HepG2 (cell line): Measurements from ENCODE around the gene ODAD4. TPM values are rescaled to one million over a fixed set of nuclear protein-coding genes. Genes with fewer than 3 reads are reported as not detected.
A peak's percentile ranks its signal among the peaks of the same experiment; 100 is the strongest.

Experiments
- ATAC-seq: fragments of 200-7000 bp; cut with Tn5 transposase; 3 replicates; pipeline ENCODE4 v1.9.1; 2020; ENCODE audit warnings: mild to moderate bottlenecking, moderate library complexity
- BruUV-seq: library from RNA; stranded (reverse); fragments of 400-500 nt; replicated peaks from 2 replicates; lab custom pipeline; 2021; lab: Mats Ljungman, UMichigan
- CTCF ChIA-PET: fragments of 300-600 bp; formaldehyde crosslinking; extraction: SDS; loops from one replicate; lab custom pipeline; 2021; ENCODE audit warnings: low total read pairs, inconsistent platforms, low intra/inter-chr PET ratio; lab: Yijun Ruan, JAX
- POLR2A ChIA-PET: fragments of 350-600 bp; sonication (Branson Sonifier 250); formaldehyde crosslinking; loops from one replicate; lab custom pipeline; 2020; ENCODE audit warnings: antibody characterized with exemption, inconsistent platforms; lab: Yijun Ruan, JAX
- DNase-seq: peaks from one replicate; pipeline ENCODE4 v3.0.0-alpha.2; 2015; ENCODE audit warnings: low spot score
- FAIRE-seq: peaks from 3 replicates; lab custom pipeline; 2011; peaks lifted over from hg19 to GRCh38; lab: Jason Lieb, UNC
- H2AFZ ChIP-seq: one replicate; pipeline ENCODE4 v1.6.1; 2011; ENCODE audit warnings: low read length, inconsistent platforms
- H3K27ac ChIP-seq: fragments of 300-600 bp; 3 replicates; pipeline ENCODE4 v1.8.0; 2011; ENCODE audit warnings: mixed run types, mild to moderate bottlenecking, mixed read lengths, low read length, inconsistent platforms; ENCODE audit not compliant: insufficient read depth; ENCODE audit errors: extremely low read length
- H3K27me3 ChIP-seq, 2 experiments: fragments of 200-600 bp in 1 of 2; 2 replicates in 1 of 2; 3 replicates in 1 of 2; pipeline versions ENCODE4 v1.6.0 to v1.8.0; 2011; ENCODE audit warnings: low read length in 2 of 2, mild to moderate bottlenecking in 2 of 2, moderate library complexity in 2 of 2, inconsistent platforms in 1 of 2; ENCODE audit not compliant: insufficient read depth in 2 of 2, control insufficient read depth in 1 of 2
- H3K36me3 ChIP-seq, 2 experiments: fragments of 200-600 bp in 1 of 2; replicated peaks in 1 of 2; 2 replicates in 1 of 2; 3 replicates in 1 of 2; pipeline versions ENCODE4 v1.5.1 to v1.8.0; 2011; ENCODE audit warnings: low read length in 2 of 2, inconsistent platforms in 1 of 2; ENCODE audit not compliant: insufficient read depth in 2 of 2, control insufficient read depth in 1 of 2
- H3K4me1 ChIP-seq: 2 replicates; pipeline ENCODE4 v1.5.1; 2012; ENCODE audit warnings: low read length, inconsistent platforms; ENCODE audit not compliant: insufficient read depth
- H3K4me2 ChIP-seq: 2 replicates; pipeline ENCODE4 v1.6.0; 2011; ENCODE audit warnings: low read depth, low read length, inconsistent platforms
- H3K4me3 ChIP-seq, 3 experiments: fragments of 200-600 bp in 1 of 3; sonication (generic), shearing (Covaris generic) in 1 of 3; replicated peaks in 1 of 3; 2 replicates each; pipeline ENCODE4 v1.5.1; 2011 to 2016; ENCODE audit warnings: low read length in 3 of 3, inconsistent platforms in 2 of 3, low read depth in 2 of 3, mild to moderate bottlenecking in 2 of 3, control low read depth in 1 of 3, mixed read lengths in 1 of 3; ENCODE audit not compliant: insufficient read depth in 1 of 3
- H3K79me2 ChIP-seq: one replicate; pipeline ENCODE4 v1.6.1; 2011; ENCODE audit warnings: low read length, inconsistent platforms; ENCODE audit not compliant: insufficient read depth
- H3K9ac ChIP-seq: 2 replicates; pipeline ENCODE4 v1.6.0; 2011; ENCODE audit warnings: mild to moderate bottlenecking, low read depth, low read length, inconsistent platforms; ENCODE audit not compliant: insufficient read depth
- H3K9me3 ChIP-seq: 2 replicates; pipeline ENCODE4 v1.5.1; 2012; ENCODE audit warnings: mild to moderate bottlenecking, low read length
- H4K20me1 ChIP-seq: 2 replicates; pipeline ENCODE4 v1.6.0; 2011; ENCODE audit warnings: inconsistent platforms, mild to moderate bottlenecking, low read length, moderate library complexity; ENCODE audit not compliant: insufficient read depth
- HDAC6 ChIP-seq: fragments of 200-600 bp; sonication (generic); IDR thresholded peaks from 2 replicates; pipeline ENCODE4 v1.7.0; 2017; ENCODE audit warnings: mild to moderate bottlenecking, antibody characterized with exemption, low read length, low read depth
- HNRNPK ChIP-seq: fragments of 200-400 bp; formaldehyde crosslinking; IDR thresholded peaks from 2 replicates; pipeline ENCODE4 v1.6.1; 2018; ENCODE audit warnings: low read length, low read depth, moderate library complexity, mild to moderate bottlenecking; ENCODE audit not compliant: poor library complexity, severe bottlenecking
- MYC ChIP-seq: sonication (generic); formaldehyde crosslinking; IDR thresholded peaks from 2 replicates; pipeline ENCODE4 v1.9.0; 2021; ENCODE audit warnings: missing genetic modification reagents, borderline replicate concordance
- PCBP1 ChIP-seq: fragments of 200-400 bp; formaldehyde crosslinking; IDR thresholded peaks from 2 replicates; pipeline ENCODE4 v1.6.1; 2017; ENCODE audit warnings: mild to moderate bottlenecking, low read depth, low read length, borderline replicate concordance
- PCBP2 ChIP-seq: fragments of 200-400 bp; formaldehyde crosslinking; optimal IDR thresholded peaks from 2 replicates; pipeline ENCODE3; 2018; ENCODE audit warnings: low read length, low read depth; ENCODE audit not compliant: poor library complexity, severe bottlenecking
- SIX1 ChIP-seq: sonication (generic); formaldehyde crosslinking; IDR thresholded peaks from 2 replicates; pipeline ENCODE4 v1.4.0; 2020; ENCODE audit warnings: missing genetic modification reagents, borderline replicate concordance
- SMAD3 ChIP-seq: sonication (generic); formaldehyde crosslinking; IDR thresholded peaks from 2 replicates; pipeline ENCODE4 v1.4.0; 2020; ENCODE audit warnings: missing genetic modification reagents
- ZNF724P ChIP-seq: sonication (generic); formaldehyde crosslinking; IDR thresholded peaks from 2 replicates; pipeline ENCODE4 v1.8.0; 2022; ENCODE audit warnings: missing genetic modification reagents, borderline replicate concordance
- WGBS: methylation state at CpG from one replicate; pipeline ENCODE4 v1.1.6; 2017; ENCODE audit warnings: low lambda C conversion rate; 5-methylcytosine and 5-hydroxymethylcytosine counted together
- in situ Hi-C: cut with HindIII; loops from 2 replicates; pipeline ENCODE4 v1.10.0; 2017; ENCODE audit warnings: low pct_unique_long_range_greater_than_20kb; ENCODE audit not compliant: extremely low pct_ligation_motif_present
- intact Hi-C: fragments of 100-400 bp; cut with micrococcal nuclease; formaldehyde crosslinking; loops from one replicate; pipeline ENCODE4 v1.10.0; 2022; ENCODE audit not compliant: unreplicated experiment
- polyA plus RNA-seq, 8 experiments: library from polyadenylated mRNA; depleted of rRNA in 3 of 8; stranded (reverse) in 7 of 8; unstranded in 1 of 8; fragments of >200 nt; fragmentation: Illumina TruSeq in 4 of 8; extraction: Trizol in 4 of 8; gene quantifications; 2 replicates each; pipeline versions ENCODE4 v1.2.1 to v1.2.3, GENCODE V29; 2011 to 2016; ENCODE audit warnings: low read depth in 4 of 8, missing spikeins in 1 of 8, mixed read lengths in 1 of 8; ENCODE audit not compliant: insufficient read depth in 1 of 8
- total RNA-seq, 5 experiments: library from RNA; depleted of rRNA; stranded (reverse); fragments of >200 nt; fragmentation: Illumina TruSeq; extraction: Trizol; gene quantifications; 2 replicates each; pipeline ENCODE4 v1.2.3, GENCODE V29; 2016; ENCODE audit warnings: low read depth in 1 of 5
- TF ChIP-seq, protein P1 (sequence below): sonication (generic); formaldehyde crosslinking; IDR thresholded peaks from 2 replicates; pipeline ENCODE4 v1.4.0; 2020; ENCODE audit warnings: mild to moderate bottlenecking, missing genetic modification reagents

ODAD4 gene
- total and polyA plus RNA-seq, 2 of the 13 experiments (the other 11 are each of a cell fraction or from before 2014, with no cell fraction given), result 0.48 to 0.53 TPM

DNA sequence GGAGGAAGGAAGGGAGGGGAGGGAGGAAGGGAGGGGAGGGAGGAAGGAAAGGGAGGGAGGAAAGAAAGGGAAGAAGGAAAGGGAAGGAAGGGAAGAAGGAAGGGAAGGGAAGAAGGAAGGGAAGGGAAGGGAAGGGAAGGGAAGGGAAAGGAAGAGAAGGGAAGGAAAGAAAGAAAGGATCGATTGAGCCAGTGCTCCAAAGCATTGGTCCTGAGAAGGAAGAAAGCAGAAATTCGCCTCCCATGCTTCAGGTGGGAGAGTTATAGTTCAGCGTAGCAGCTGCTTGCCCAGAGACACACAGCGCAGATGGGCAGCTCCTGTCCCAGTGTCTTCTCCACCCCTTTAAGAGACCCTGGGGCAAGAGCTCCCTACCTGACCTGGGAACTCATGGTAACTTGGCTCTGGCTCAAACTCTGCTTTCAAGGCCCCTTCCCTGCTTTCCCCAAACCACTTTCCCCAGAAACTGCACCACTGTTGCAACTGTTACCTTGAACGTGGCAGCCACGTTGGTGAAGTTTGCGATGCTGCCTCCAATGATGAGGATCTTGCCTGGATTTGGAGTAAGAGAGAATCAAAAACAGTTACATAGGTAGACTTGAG, 26.1 kb upstream of the ODAD4 start:
- Histone ChIP-seq H3K79me2 (peaks cover 5% of the 10 kb centered on the region), H2AFZ (no peak overlapping the region), H3K4me2 (no peak overlapping the region), H3K36me3 (peaks cover 38 to 68% of the 10 kb centered on the region in 2 experiments), H3K4me3 (no peak overlapping the region), H3K9ac (no peak overlapping the region), H3K4me1 (peaks cover 47% of the 10 kb centered on the region), H3K27ac (no peak overlapping the region), H3K9me3 (no peaks in the 10 kb centered on the region), H3K27me3 (no peaks in the 10 kb centered on the region), H4K20me1 (no peaks in the 10 kb centered on the region)
- no TSS peak for BruUV-seq
- DNase-seq (no peak), FAIRE-seq (no peak), ATAC-seq (no peak)
- 98% methylated on average over 7 of the region's 7 CpGs for WGBS
- intact Hi-C loops, result no loop called here
- in situ Hi-C loops, result no loop called here
- POLR2A ChIA-PET, result no interaction called here
- CTCF ChIA-PET, result no interaction called here
- TF ChIP-seq, protein P1, sequence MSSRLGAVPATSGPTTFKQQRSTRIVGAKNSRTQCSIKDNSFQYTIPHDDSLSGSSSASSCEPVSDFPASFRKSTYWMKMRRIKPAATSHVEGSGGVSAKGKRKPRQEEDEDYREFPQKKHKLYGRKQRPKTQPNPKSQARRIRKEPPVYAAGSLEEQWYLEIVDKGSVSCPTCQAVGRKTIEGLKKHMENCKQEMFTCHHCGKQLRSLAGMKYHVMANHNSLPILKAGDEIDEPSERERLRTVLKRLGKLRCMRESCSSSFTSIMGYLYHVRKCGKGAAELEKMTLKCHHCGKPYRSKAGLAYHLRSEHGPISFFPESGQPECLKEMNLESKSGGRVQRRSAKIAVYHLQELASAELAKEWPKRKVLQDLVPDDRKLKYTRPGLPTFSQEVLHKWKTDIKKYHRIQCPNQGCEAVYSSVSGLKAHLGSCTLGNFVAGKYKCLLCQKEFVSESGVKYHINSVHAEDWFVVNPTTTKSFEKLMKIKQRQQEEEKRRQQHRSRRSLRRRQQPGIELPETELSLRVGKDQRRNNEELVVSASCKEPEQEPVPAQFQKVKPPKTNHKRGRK (CRISPR knock-in tag), result peak; percentile 52; the same call in 1 of the 2 replicates
- TF ChIP-seq SIX1 (CRISPR knock-in tag) (no peak), HNRNPK (peak; percentile 94), MYC (no peak), ZNF724P (CRISPR knock-in tag) (0 out of 2 replicates have a peak, but pooled peaks have one; percentile 31), HDAC6 (no peak), PCBP2 (peak; percentile 91), SMAD3 (no peak), PCBP1 (peak; percentile 74; the same call in 1 of the 2 replicates)
